Stomach (tissue), 9 donors: ENCODE measurements around the gene AKAP5. TPM values are rescaled to one million over a fixed set of nuclear protein-coding genes. Genes with fewer than 3 reads are reported as not detected.

ENCODE experiments used
- DNase-seq, 2 donors: peaks; one replicate each; pipeline versions ENCODE4 v3.0.0 to v3.0.0-alpha.2; 2013 to 2019
- H3K27ac ChIP-seq, 5 donors: fragments of 200-600 bp in 4 of 5; sonication (generic) in 4 of 5; one replicate each; pipeline ENCODE4 v1.5.1; 2013 to 2019; ENCODE audit warnings: mild to moderate bottlenecking in 1 of 5, moderate library complexity in 1 of 5
- H3K27me3 ChIP-seq, 3 donors: fragments of 200-600 bp; sonication (generic); one replicate each; pipeline ENCODE4 v1.5.1; 2017 to 2019; ENCODE audit warnings: mixed run types in 1 of 3
- H3K36me3 ChIP-seq, 4 donors: fragments of 200-600 bp; sonication (generic); 1 replicate in 3 of 4; 2 replicates in 1 of 4; pipeline ENCODE4 v1.5.1; 2016 to 2019
- H3K4me1 ChIP-seq, 4 donors: fragments of 200-600 bp; sonication (generic); one replicate each; pipeline ENCODE4 v1.5.1; 2016 to 2019
- H3K4me3 ChIP-seq, 4 donors: fragments of 200-600 bp; sonication (generic) in 3 of 4; one replicate each; pipeline ENCODE4 v1.5.1; 2016 to 2019; ENCODE audit warnings: mild to moderate bottlenecking in 1 of 4
- H3K9me3 ChIP-seq, 4 donors: fragments of 200-600 bp; sonication (generic); one replicate each; pipeline ENCODE4 v1.5.1; 2016 to 2019
- EP300 ChIP-seq: sonication (generic); formaldehyde crosslinking; IDR thresholded peaks from one replicate; pipeline ENCODE4 v1.6.1; 2017; ENCODE audit warnings: antibody characterized with exemption
- POLR2A ChIP-seq, 4 donors: fragments of 450-650 bp; IDR thresholded peaks; one replicate each; pipeline ENCODE4 v1.6.1; 2016; ENCODE audit warnings: antibody characterized with exemption in 4 of 4, control low read depth in 2 of 4, mild to moderate bottlenecking in 1 of 4, moderate library complexity in 1 of 4
- POLR2AphosphoS5 ChIP-seq, 3 donors: sonication (generic); formaldehyde crosslinking; IDR thresholded peaks; one replicate each; pipeline ENCODE4 v1.6.1; 2016; ENCODE audit warnings: antibody characterized with exemption in 3 of 3
- WGBS, 5 donors: extraction: QIAGEN DNeasy Blood & Tissue Kit in 3 of 5; methylation state at CpG; one replicate each; pipeline versions ENCODE4 v1.1.5 to v1.1.7; 2013 to 2018; 5-methylcytosine and 5-hydroxymethylcytosine counted together
- intact Hi-C: fragments of 100-400 bp; cut with DNase I; formaldehyde crosslinking; loops from one replicate; pipeline ENCODE4 v1.15.1; 2023; ENCODE audit warnings: low total_unique reads
- polyA plus RNA-seq, 3 donors: library from polyadenylated mRNA; stranded (reverse); fragments of 200-250 nt; gene quantifications; one replicate each; pipeline ENCODE4 v1.2.3, GENCODE V29; 2013
- total RNA-seq, 5 donors: library from RNA; depleted of rRNA; stranded (reverse); fragments of >200 nt; gene quantifications; one replicate each; pipeline versions ENCODE4 v1.1.0 to v1.2.3, GENCODE V29; 2014 to 2016
- TF ChIP-seq, protein P1 (sequence below), 7 experiments: fragments of 450-650 bp in 4 of 7; fragments of 200-600 bp in 3 of 7; sonication (generic) in 3 of 7; IDR thresholded peaks; one replicate each; pipeline ENCODE4 v1.5.1; 2016 to 2019; ENCODE audit warnings: antibody characterized with exemption in 7 of 7, control low read depth in 2 of 7, mild to moderate bottlenecking in 1 of 7
- donor health status: healthy with polysubstance abuse.
- donor health status: Bipolar disorder and iron deficiency.
- donor health status: healthy.

Gene AKAP5
- total and polyA plus RNA-seq, 8 donors, result 0.15 to 3.2 (median 0.72) TPM; not detected in 3

DNA sequence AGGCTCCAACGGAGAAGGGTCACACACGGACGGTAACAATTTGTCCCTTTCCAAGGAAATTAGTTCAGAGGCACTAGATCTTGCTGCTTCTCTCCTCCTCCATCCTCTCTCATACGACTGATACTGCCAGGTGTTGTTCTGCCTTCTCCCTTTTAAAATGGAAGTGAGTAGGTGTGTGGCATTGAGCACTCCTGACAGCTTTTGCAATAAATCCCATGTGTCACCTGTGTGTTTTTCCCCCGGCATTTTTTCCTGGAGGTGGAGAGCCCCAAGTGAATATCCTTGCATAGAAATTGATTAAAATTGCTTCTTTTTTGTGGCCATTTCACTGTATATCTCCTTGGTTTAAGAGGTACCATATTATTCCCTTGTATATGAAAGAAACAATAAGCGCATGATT lies 26.2 kb upstream of the AKAP5 start:
- intact Hi-C loops, result no loop called here
- 92 to 97% (median 95%) methylated on average over 6 of the region's 6 CpGs for WGBS, 5 donors
- H3K36me3 ChIP-seq, result peaks cover 34 to 96% (median 91%) of the 10 kb centered on the region in 4 donors
- TF ChIP-seq POLR2AphosphoS5 (IDR thresholded peaks at IDR 0.05), result no peak
- TF ChIP-seq POLR2A (IDR thresholded peaks at IDR 0.05), result no peak
- no peak for TF ChIP-seq EP300
- TF ChIP-seq, protein P1, sequence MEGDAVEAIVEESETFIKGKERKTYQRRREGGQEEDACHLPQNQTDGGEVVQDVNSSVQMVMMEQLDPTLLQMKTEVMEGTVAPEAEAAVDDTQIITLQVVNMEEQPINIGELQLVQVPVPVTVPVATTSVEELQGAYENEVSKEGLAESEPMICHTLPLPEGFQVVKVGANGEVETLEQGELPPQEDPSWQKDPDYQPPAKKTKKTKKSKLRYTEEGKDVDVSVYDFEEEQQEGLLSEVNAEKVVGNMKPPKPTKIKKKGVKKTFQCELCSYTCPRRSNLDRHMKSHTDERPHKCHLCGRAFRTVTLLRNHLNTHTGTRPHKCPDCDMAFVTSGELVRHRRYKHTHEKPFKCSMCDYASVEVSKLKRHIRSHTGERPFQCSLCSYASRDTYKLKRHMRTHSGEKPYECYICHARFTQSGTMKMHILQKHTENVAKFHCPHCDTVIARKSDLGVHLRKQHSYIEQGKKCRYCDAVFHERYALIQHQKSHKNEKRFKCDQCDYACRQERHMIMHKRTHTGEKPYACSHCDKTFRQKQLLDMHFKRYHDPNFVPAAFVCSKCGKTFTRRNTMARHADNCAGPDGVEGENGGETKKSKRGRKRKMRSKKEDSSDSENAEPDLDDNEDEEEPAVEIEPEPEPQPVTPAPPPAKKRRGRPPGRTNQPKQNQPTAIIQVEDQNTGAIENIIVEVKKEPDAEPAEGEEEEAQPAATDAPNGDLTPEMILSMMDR (IDR thresholded peaks at IDR 0.05), result no peak
- H3K27me3 ChIP-seq, result no peaks in the 10 kb centered on the region
- no peaks in the 10 kb centered on the region for H3K9me3 ChIP-seq
- no peak overlapping the region for H3K27ac ChIP-seq
- no peak overlapping the region for H3K4me3 ChIP-seq
- no peaks in the 10 kb centered on the region for H3K4me1 ChIP-seq
- DNase-seq, result no peak

DNA sequence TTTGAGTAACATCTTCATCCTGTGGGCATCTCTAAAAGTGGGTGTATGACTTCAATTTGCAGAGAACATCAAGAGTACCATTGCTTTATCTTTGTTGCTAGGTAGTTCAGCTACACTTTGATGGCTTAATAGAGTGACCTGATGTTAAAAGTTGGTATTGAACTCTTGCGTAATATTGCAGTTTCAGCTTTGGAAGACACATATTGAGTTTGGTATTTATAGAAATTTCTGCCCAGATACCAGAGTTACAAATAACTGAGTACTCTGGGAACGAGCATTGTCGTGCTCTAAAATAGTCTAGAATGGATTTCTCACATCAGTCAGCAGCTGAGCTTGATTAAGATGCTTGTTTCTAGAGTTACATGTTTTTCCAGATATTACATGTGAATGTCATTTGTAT lies 24.8 kb upstream of the AKAP5 start:
- no peak for TF ChIP-seq POLR2A (IDR thresholded peaks at IDR 0.05)
- TF ChIP-seq, protein P1 (IDR thresholded peaks at IDR 0.05), result no peak
- TF ChIP-seq POLR2AphosphoS5 (IDR thresholded peaks at IDR 0.05), result no peak
- TF ChIP-seq EP300, result no peak
- H3K4me3 ChIP-seq, result no peak overlapping the region
- no peak for DNase-seq
- intact Hi-C loops, result no loop called here
- no peaks in the 10 kb centered on the region for H3K27me3 ChIP-seq
- peaks cover 0 to 9% (median 3%) of the 10 kb centered on the region in 4 donors for H3K4me1 ChIP-seq
- 94 to 99% (median 97%) methylated on average over 3 of the region's 3 CpGs for WGBS, 5 donors
- no peaks in the 10 kb centered on the region for H3K9me3 ChIP-seq
- H3K36me3 ChIP-seq, result peaks cover 34 to 94% (median 88%) of the 10 kb centered on the region in 4 donors
- H3K27ac ChIP-seq, result no peak overlapping the region

DNA sequence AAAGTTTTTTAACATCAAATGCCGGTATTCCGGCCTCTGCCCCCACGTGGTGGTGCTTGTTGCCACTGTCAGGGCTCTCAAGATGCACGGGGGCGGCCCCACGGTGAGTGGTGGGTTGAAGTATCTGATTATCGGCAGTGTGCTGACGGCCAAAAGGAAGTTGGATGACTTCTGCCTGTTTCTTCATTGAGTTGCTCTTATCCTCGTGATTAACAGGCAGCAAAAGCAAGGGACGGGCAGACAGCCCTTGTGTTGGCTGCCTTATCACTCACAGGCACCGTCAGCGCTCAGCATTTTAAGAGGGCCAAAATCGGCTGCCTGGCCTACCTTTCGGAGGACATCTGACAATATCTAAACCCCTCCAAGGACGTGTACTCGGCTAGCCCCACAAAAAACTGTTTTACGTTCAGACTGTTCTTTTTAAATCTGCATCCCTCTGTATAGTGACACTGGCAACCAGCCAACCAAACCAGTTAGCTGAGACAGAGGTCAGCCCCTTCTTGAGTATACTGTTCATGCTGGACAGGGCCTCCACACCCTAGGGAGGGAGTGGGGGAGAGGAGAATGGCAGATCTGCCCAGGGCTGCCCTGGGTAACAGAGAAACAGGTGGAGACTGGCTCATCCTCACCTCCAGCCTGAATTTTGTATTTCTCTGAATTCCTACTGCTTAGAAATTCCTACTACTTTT lies 22.9 kb upstream of the AKAP5 start:
- WGBS, 5 donors, result 79 to 91% (median 85%) methylated on average over 17 of the region's 17 CpGs
- Histone ChIP-seq H3K9me3 (no peaks in the 10 kb centered on the region), H3K36me3 (peaks cover 21 to 76% (median 72%) of the 10 kb centered on the region in 4 donors), H3K4me1 (peaks cover 0 to 16% (median 3%) of the 10 kb centered on the region in 4 donors), H3K4me3 (no peak overlapping the region), H3K27ac (no peak overlapping the region), H3K27me3 (no peaks in the 10 kb centered on the region)
- TF ChIP-seq, protein P1 (IDR thresholded peaks at IDR 0.05), result no peak
- TF ChIP-seq POLR2AphosphoS5 (IDR thresholded peaks at IDR 0.05) (no peak), EP300 (no peak), POLR2A (IDR thresholded peaks at IDR 0.05) (no peak)
- DNase-seq, result peak in 1 of 2 donors; percentile 26
- intact Hi-C loops, result no loop called here

DNA sequence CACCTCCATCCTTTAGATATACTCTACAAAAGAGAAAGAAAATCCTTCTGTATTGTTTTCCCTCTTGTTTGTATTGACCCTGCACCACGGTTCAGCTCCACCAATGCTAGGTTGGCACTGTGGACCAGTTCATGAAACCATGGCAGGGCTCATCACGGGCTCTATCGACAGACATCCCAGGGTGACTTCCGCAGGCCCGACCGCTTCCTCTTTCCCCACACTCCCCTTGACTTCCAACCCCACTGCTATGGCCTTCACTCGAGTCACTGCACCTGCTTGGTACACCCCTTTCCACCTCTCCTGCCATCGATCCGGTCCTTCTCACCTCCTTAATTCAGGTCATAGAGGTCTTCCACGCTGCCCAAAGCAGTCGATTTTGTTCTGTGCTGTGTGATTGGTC lies 21.2 kb upstream of the AKAP5 start:
- Histone ChIP-seq H3K36me3 (peaks cover 21 to 79% (median 77%) of the 10 kb centered on the region in 4 donors), H3K4me1 (peaks cover 0 to 16% (median 3%) of the 10 kb centered on the region in 4 donors), H3K27me3 (no peaks in the 10 kb centered on the region), H3K27ac (no peak overlapping the region), H3K9me3 (no peaks in the 10 kb centered on the region), H3K4me3 (no peak overlapping the region)
- intact Hi-C loops, result no loop called here
- DNase-seq, result no peak
- WGBS, 5 donors, result 82 to 97% (median 93%) methylated on average over 11 of the region's 11 CpGs
- TF ChIP-seq, protein P1 (IDR thresholded peaks at IDR 0.05), result no peak
- no peak for TF ChIP-seq POLR2A (IDR thresholded peaks at IDR 0.05)
- no peak for TF ChIP-seq EP300
- no peak for TF ChIP-seq POLR2AphosphoS5 (IDR thresholded peaks at IDR 0.05)
